ENCODE data around the gene PLCD3. TPM values are rescaled to one million over a fixed set of nuclear protein-coding genes. Genes with fewer than 3 reads are reported as not detected.

PLCD3 gene
- total RNA-seq, 1 experiment from 2014 or later, result 55.8 TPM

DNA sequence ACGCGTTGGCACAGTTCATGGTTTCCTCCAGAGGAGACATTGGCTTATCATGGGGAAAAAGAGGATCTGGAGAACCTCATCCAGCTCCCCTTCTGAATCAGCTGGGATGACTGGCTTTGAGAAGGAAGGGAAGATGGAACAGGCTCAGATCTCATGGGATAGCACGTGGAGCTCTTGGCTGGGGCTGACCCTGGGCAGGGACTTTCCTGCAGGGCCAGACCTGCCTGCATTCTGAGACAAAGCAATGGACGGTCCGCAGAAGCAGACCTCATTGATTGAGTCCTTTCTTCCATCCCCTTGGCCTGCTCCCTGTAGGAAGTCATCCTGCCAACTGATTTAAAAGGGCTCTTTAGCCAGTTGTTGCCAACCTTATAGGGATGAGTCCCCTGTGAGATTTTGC, 26.2 kb downstream of the PLCD3 start:
- ATAC-seq (no peak), DNase-seq (ENCODE audit: low spot score) (no peak)
- TF ChIP-seq ELF4 (CRISPR knock-in tag; IDR thresholded peaks at IDR 0.05; ENCODE audit: low read depth) (no peak), TEAD1 (CRISPR knock-in tag; IDR thresholded peaks at IDR 0.05) (no peak), MYBL2 (CRISPR knock-in tag; IDR thresholded peaks at IDR 0.05) (no peak), USF2 (CRISPR knock-in tag; IDR thresholded peaks at IDR 0.05) (no peak), ZNF263 (CRISPR knock-in tag; IDR thresholded peaks at IDR 0.05; ENCODE audit: low read depth) (no peak), ZNF396 (CRISPR knock-in tag; IDR thresholded peaks at IDR 0.05; ENCODE audit: borderline replicate concordance) (no peak), ESRRA (CRISPR knock-in tag; IDR thresholded peaks at IDR 0.05; ENCODE audit: borderline replicate concordance) (no peak), FOXK1 (CRISPR knock-in tag; IDR thresholded peaks at IDR 0.05) (no peak), SOX15 (CRISPR knock-in tag; IDR thresholded peaks at IDR 0.05) (no peak), ATF1 (CRISPR knock-in tag; IDR thresholded peaks at IDR 0.05) (no peak), NR3C1 (CRISPR knock-in tag; conservative IDR thresholded peaks at IDR 0.05; ENCODE audit: low read depth) (no peak), KAT7 (CRISPR knock-in tag; IDR thresholded peaks at IDR 0.05; ENCODE audit: borderline replicate concordance) (no peak), TP53 (CRISPR knock-in tag; IDR thresholded peaks at IDR 0.05) (no peak), NR1H2 (CRISPR knock-in tag; IDR thresholded peaks at IDR 0.05) (no peak), CREM (CRISPR knock-in tag; IDR thresholded peaks at IDR 0.05) (no peak), NFATC4 (CRISPR knock-in tag; IDR thresholded peaks at IDR 0.05) (no peak), RELA (CRISPR knock-in tag; IDR thresholded peaks at IDR 0.05; ENCODE audit: borderline replicate concordance) (no peak)
- TF ChIP-seq, protein P1, sequence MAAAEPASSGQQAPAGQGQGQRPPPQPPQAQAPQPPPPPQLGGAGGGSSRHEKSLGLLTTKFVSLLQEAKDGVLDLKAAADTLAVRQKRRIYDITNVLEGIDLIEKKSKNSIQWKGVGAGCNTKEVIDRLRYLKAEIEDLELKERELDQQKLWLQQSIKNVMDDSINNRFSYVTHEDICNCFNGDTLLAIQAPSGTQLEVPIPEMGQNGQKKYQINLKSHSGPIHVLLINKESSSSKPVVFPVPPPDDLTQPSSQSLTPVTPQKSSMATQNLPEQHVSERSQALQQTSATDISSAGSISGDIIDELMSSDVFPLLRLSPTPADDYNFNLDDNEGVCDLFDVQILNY (CRISPR knock-in tag; IDR thresholded peaks at IDR 0.05), result no peak
- ChIA-PET POLR2A (no interaction called here), CTCF (interaction anchor here (1.0 to 1.6 kb wide), 2 partner anchors 29 to 66 kb away, joined by 5 to 8 read pairs; partner anchors contain the start of gene ACBD4)
- Mint-ChIP-seq H3K27me3 (ENCODE audit: low read depth) (no peaks in the 10 kb centered on the region), H3K36me3 (peaks cover 57% of the 10 kb centered on the region), H3K4me3 (no peak overlapping the region), H3K4me1 (no peaks in the 10 kb centered on the region), H3K27ac (no peak overlapping the region), H3K9me3 (no peaks in the 10 kb centered on the region)

- no peak overlapping the region for H3K4me3 Mint-ChIP-seq
- H3K36me3 Mint-ChIP-seq, result peaks cover 57% of the 10 kb centered on the region
- no peaks in the 10 kb centered on the region for H3K27me3 Mint-ChIP-seq (ENCODE audit: low read depth)
- H3K27ac Mint-ChIP-seq, result no peak overlapping the region
- ATAC-seq (no peak; the same call in 1 of the 2 replicates), DNase-seq (ENCODE audit: low spot score) (no peak)
- POLR2A ChIA-PET, result no interaction called here
- CTCF ChIA-PET, result interaction anchor here (1.0 to 2.6 kb wide), 4 partner anchors 9 to 30 kb away, joined by 5 to 9 read pairs (median 6); partner anchors contain the start of gene ACBD4
- no peaks in the 10 kb centered on the region for H3K4me1 Mint-ChIP-seq
- no peaks in the 10 kb centered on the region for H3K9me3 Mint-ChIP-seq
- TF ChIP-seq, protein P2, sequence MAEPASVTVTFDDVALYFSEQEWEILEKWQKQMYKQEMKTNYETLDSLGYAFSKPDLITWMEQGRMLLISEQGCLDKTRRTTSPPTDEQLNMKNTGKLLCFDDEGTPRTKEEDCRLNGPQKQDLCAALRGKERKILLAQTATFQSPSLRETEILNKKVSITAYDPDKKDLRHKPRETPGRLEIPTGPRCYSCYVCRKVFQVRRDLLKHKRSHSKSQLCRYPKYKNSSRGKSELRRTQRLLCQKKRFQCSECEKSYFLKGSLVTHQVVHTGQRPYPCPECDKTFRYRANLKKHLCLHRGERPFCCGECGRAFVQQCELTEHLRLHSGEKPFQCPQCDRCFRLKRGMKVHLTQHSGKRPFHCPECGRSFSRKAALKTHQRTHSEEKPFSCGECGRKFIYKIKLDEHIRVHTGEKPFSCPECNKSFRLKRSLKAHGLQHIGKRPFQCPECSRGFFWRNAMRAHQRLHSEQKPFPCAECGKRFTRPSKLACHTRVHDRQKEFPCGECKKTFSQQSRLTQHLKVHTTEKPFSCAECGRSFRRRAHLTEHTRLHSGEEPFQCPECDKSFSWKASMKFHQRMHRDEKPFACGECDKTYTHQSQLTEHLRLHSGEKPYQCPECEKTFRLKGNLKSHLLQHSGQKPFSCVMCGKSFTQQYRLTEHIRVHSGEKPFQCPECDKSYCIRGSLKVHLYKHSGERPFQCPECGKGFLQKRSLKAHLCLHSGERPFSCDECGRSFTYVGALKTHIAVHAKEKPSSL (CRISPR knock-in tag; conservative IDR thresholded peaks at IDR 0.05), result no peak
- TF ChIP-seq STAT6 (CRISPR knock-in tag; conservative IDR thresholded peaks at IDR 0.05; ENCODE audit: low read depth) (no peak), PRRX2 (CRISPR knock-in tag; IDR thresholded peaks at IDR 0.05) (no peak), ZNF138 (CRISPR knock-in tag; conservative IDR thresholded peaks at IDR 0.05) (no peak), NR3C1 (CRISPR knock-in tag; conservative IDR thresholded peaks at IDR 0.05; ENCODE audit: low read depth) (no peak), ZSCAN18 (CRISPR knock-in tag; IDR thresholded peaks at IDR 0.05) (no peak)
- TF ChIP-seq, protein P3, sequence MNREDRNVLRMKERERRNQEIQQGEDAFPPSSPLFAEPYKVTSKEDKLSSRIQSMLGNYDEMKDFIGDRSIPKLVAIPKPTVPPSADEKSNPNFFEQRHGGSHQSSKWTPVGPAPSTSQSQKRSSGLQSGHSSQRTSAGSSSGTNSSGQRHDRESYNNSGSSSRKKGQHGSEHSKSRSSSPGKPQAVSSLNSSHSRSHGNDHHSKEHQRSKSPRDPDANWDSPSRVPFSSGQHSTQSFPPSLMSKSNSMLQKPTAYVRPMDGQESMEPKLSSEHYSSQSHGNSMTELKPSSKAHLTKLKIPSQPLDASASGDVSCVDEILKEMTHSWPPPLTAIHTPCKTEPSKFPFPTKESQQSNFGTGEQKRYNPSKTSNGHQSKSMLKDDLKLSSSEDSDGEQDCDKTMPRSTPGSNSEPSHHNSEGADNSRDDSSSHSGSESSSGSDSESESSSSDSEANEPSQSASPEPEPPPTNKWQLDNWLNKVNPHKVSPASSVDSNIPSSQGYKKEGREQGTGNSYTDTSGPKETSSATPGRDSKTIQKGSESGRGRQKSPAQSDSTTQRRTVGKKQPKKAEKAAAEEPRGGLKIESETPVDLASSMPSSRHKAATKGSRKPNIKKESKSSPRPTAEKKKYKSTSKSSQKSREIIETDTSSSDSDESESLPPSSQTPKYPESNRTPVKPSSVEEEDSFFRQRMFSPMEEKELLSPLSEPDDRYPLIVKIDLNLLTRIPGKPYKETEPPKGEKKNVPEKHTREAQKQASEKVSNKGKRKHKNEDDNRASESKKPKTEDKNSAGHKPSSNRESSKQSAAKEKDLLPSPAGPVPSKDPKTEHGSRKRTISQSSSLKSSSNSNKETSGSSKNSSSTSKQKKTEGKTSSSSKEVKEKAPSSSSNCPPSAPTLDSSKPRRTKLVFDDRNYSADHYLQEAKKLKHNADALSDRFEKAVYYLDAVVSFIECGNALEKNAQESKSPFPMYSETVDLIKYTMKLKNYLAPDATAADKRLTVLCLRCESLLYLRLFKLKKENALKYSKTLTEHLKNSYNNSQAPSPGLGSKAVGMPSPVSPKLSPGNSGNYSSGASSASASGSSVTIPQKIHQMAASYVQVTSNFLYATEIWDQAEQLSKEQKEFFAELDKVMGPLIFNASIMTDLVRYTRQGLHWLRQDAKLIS (CRISPR knock-in tag; IDR thresholded peaks at IDR 0.05; ENCODE audit: borderline replicate concordance), result no peak
Measured at GRCh38 chr17:45104907-45105624, 27.2 kb downstream of the PLCD3 start.

All from WTC11 (cell line).